Measurements from ENCODE around the gene ZFHX3.
"Not testable (repeated sequence)": the region's sequence is repeated elsewhere in the genome, so short reads cannot be mapped to it uniquely, and the experiment has no call there.

The ZFHX3 gene

DNA sequence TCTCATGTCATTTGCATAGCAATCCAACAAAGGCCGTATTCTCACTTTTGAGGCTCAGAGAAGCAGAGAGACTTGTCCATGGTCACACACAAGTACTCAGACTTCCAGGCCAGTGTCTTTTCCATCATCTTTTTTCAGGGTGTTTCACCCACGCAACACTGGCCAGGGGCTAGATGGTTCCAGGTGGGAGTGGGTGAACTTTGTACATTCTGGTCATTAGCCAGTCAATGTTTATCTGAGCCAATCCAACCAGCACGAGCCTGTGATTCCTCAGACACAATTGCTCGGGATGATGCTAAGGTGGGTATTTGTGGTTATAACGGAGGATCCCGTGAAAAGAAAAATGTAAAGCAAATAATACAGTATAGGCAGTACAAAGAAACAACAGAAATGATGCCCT is 56.3 kb downstream of the ZFHX3 start:
- peaks cover 12% of the 10 kb centered on the region for H3K27me3 ChIP-seq
- no peak for TF ChIP-seq CTCF (IDR thresholded peaks at IDR 0.05)
- no peaks in the 10 kb centered on the region for H3K36me3 ChIP-seq
- no peak overlapping the region for H3K27ac ChIP-seq
- no peak overlapping the region for H3K4me3 ChIP-seq (ENCODE audit: low read depth in 1 of 2, low read length in 1 of 2)
- H3K9me3 ChIP-seq = no peaks in the 10 kb centered on the region
- H3K4me1 ChIP-seq (ENCODE audit: control insufficient read depth in 1 of 2, insufficient read depth in 1 of 2, low read depth in 1 of 2, low read length in 1 of 2) = peaks cover 10 to 18% of the 10 kb centered on the region in 2 experiments

DNA sequence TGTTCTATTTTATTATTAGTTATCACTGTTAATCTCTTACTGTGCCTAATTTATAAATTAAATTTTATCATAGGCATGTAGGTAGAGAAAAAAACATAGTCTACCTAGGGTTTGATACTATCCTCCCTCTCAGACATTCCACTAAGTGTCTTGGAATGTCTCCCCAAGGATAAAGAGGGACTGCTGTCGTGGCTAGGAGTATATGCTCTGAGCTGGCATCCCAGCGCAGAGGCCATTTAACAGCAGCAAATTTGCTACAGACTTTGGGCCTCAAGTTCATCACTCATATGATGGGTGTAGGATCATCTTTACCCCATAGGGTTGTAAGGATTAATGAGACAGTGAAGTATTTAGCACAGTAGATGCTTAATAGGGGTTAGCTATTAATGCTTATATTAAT is 56.7 kb downstream of the ZFHX3 start:
- Histone ChIP-seq H3K9me3 (no peaks in the 10 kb centered on the region), H3K36me3 (no peaks in the 10 kb centered on the region), H3K27ac (no peak overlapping the region), H3K4me3 (ENCODE audit: low read depth in 1 of 2, low read length in 1 of 2) (no peak overlapping the region), H3K27me3 (peaks cover 12% of the 10 kb centered on the region), H3K4me1 (ENCODE audit: control insufficient read depth in 1 of 2, insufficient read depth in 1 of 2, low read depth in 1 of 2, low read length in 1 of 2) (peaks cover 6 to 14% of the 10 kb centered on the region in 2 experiments)
- TF ChIP-seq CTCF (IDR thresholded peaks at IDR 0.05) = no peak

GRCh38 chr16:72990571-72990970 is 57.4 kb downstream of the ZFHX3 start:
- H3K27ac ChIP-seq = no peak overlapping the region
- H3K4me1 ChIP-seq (ENCODE audit: control insufficient read depth in 1 of 2, insufficient read depth in 1 of 2, low read depth in 1 of 2, low read length in 1 of 2) = peaks cover 2 to 8% of the 10 kb centered on the region in 2 experiments
- H3K9me3 ChIP-seq = no peaks in the 10 kb centered on the region
- TF ChIP-seq CTCF (IDR thresholded peaks at IDR 0.05) = no peak
- H3K36me3 ChIP-seq = no peaks in the 10 kb centered on the region
- no peak overlapping the region for H3K4me3 ChIP-seq (ENCODE audit: low read depth in 1 of 2, low read length in 1 of 2)
- peaks cover 12% of the 10 kb centered on the region for H3K27me3 ChIP-seq

GRCh38 chr16:72989579-72990551 is 58.1 kb downstream of the ZFHX3 start:
- TF ChIP-seq CTCF (IDR thresholded peaks at IDR 0.05) = no peak
- Histone ChIP-seq H3K36me3 (no peaks in the 10 kb centered on the region), H3K4me3 (ENCODE audit: low read depth in 1 of 2, low read length in 1 of 2) (no peak overlapping the region), H3K27ac (no peak overlapping the region), H3K27me3 (peaks cover 12% of the 10 kb centered on the region), H3K9me3 (no peaks in the 10 kb centered on the region), H3K4me1 (ENCODE audit: control insufficient read depth in 1 of 2, insufficient read depth in 1 of 2, low read depth in 1 of 2, low read length in 1 of 2) (peaks cover 0 to under 1% of the 10 kb centered on the region in 2 experiments)

DNA sequence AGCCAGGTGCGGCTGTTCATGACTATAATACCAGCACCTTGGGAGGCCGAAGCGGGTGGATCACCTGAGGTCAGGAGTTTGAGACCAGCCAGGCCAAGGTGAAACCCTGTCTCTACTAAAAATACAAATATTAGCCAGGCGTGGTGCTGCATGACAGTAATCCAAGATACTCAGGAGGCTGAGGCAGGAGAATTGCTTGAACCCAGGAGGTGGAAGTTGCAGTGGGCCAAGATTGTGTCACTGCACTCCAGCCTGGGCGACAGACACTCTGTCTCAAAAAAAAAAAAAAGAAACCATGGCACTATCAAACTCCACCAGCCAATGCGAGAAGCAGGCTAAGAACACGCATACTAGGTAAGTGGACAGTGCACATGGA is 58.7 kb downstream of the ZFHX3 start:
- peaks cover 12% of the 10 kb centered on the region for H3K27me3 ChIP-seq
- H3K4me3 ChIP-seq (ENCODE audit: low read depth in 1 of 2, low read length in 1 of 2); H3K4me1 ChIP-seq (ENCODE audit: control insufficient read depth in 1 of 2, insufficient read depth in 1 of 2, low read depth in 1 of 2, low read length in 1 of 2); H3K27ac ChIP-seq; H3K9me3 ChIP-seq; H3K36me3 ChIP-seq: not testable (repeated sequence)

DNA sequence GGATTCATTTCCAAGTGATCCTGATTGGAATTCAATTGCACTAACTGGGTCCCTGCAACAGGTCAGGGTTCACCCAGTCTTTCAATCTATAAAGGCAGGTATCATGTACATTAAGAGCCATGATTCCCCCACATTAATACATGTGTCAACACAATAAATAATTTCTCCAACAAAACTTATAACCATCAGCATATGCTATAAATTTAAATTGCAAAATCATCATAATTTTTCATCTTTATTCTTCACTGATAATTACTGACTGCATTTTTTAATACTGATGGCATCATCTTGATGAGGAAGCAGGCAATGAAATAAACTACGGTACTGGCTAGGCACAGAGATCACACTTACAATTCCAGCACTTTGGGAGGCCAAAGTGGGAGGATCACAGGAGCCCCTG is 59.4 kb downstream of the ZFHX3 start:
- Histone ChIP-seq H3K36me3 (no peaks in the 10 kb centered on the region), H3K4me1 (ENCODE audit: control insufficient read depth in 1 of 2, insufficient read depth in 1 of 2, low read depth in 1 of 2, low read length in 1 of 2) (no peaks in the 10 kb centered on the region), H3K9me3 (no peaks in the 10 kb centered on the region), H3K27me3 (peaks cover 12% of the 10 kb centered on the region), H3K4me3 (ENCODE audit: low read depth in 1 of 2, low read length in 1 of 2) (no peak overlapping the region), H3K27ac (no peak overlapping the region)
- no peak for TF ChIP-seq CTCF (IDR thresholded peaks at IDR 0.05)
